UCSD-AML1 (cell line): ENCODE measurements around the gene RBFOX2.
"Not testable (repeated sequence)": the region's sequence is repeated elsewhere in the genome, so short reads cannot be mapped to it uniquely, and the experiment has no call there.

ENCODE experiments used
- DNase-seq: peaks from one replicate; lab custom pipeline; 2025; ENCODE audit not compliant: unreplicated experiment; lab: John Stamatoyannopoulos, UW

RBFOX2 gene

GRCh38 chr22:35717572-35717971, 311.1 kb downstream of the RBFOX2 start, which contains the start of gene APOL5:
Gene APOL5, plus strand, starts transcription at chr22:35717872. Its CDS starts 0 bp downstream, at chr22:35717872.
- no peak for DNase-seq

- no peak for DNase-seq
These were observed 316.0 kb downstream of the RBFOX2 start for GRCh38 chr22:35712672-35713071.

DNA sequence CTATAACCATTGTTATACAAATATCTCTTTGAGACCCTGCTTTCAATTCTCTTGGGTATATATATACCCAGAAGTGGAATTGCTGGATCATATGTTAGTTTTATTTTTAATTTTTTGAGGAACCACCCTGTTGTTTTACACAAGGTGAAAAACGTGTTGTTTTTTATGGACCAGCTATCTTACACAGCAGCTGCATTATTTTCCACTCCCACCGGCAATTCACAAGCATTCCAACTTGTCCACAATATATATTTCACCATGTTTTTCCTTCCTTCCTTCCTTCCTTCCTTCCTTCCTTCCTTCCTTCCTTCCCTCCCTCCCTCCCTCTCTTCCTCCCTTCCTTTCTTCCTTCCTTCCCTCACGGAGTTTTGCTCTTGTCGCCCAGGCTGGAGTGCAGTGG, 317.3 kb downstream of the RBFOX2 start:
- DNase-seq, result no peak

GRCh38 chr22:35708917-35709316, 319.7 kb downstream of the RBFOX2 start:
- no peak for DNase-seq

DNA sequence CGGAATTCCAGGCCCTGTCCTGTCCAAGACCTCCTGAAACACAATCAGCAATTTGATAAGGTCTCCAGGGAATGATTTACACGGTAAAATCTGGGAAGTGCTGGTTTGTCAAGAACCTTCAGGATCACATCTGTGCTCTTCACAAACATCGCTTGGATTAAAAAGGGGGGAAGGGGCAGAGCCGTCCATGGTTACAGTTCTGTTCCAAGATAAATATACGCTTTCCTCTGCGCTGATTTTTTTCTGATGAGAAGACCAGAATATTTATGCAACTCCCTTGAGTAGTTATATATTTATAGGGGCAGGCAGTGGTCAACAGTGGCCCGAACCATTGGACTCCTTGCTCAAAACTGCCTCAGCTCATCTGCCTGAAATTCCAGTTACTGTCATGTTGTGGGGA, 320.2 kb downstream of the RBFOX2 start:
- no peak for DNase-seq

- no peak for DNase-seq
These were observed 323.5 kb downstream of the RBFOX2 start for GRCh38 chr22:35705141-35705540.

- no peak for DNase-seq
These were observed 324.6 kb downstream of the RBFOX2 start for GRCh38 chr22:35703861-35704584.

- DNase-seq, result not testable (repeated sequence)
These were observed 328.8 kb downstream of the RBFOX2 start for GRCh38 chr22:35699852-35700251.

DNA sequence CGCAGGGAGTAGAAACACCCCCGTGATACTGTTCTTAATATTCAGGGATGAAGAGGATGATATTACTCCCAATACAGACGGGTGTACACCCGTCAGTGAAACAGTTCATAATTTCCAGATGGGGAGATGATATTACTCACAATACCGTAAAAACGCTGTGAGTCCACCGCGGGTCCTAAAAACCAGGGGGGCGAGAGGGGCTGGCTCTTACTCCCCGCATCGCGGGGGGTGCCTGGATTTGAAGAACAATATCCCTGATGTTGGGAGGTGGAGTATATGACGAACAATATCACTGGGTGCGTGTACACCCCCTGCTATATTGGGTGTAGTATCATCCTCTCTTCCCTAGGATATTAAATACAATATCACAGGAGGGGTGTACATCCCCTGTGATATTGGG, 331.5 kb downstream of the RBFOX2 start:
- DNase-seq, result no peak

GRCh38 chr22:35695202-35695601, 333.4 kb downstream of the RBFOX2 start:
- DNase-seq, result no peak

- DNase-seq, result no peak
These were observed 338.6 kb downstream of the RBFOX2 start for GRCh38 chr22:35690001-35690400.

GRCh38 chr22:35688913-35689675, 339.5 kb downstream of the RBFOX2 start:
- no peak for DNase-seq
